Liver (tissue), 9 donors: Measurements from ENCODE around the gene PCDH9. TPM values are rescaled to one million over a fixed set of nuclear protein-coding genes. Genes with fewer than 3 reads are reported as not detected.

Source experiments
- DNase-seq: peaks from one replicate; pipeline ENCODE4 v3.0.0-alpha.2; 2017; ENCODE audit warnings: low spot score
- H3K27ac ChIP-seq, 2 donors: one replicate each; pipeline ENCODE4 v1.7.0; 2013; ENCODE audit warnings: inconsistent platforms in 2 of 2, low read length in 2 of 2, control low read depth in 1 of 2, low read depth in 1 of 2, mild to moderate bottlenecking in 1 of 2
- H3K27me3 ChIP-seq, 4 donors: one replicate each; pipeline versions ENCODE4 v1.6.1 to v1.7.0; 2013; ENCODE audit warnings: low read length in 3 of 4, inconsistent platforms in 1 of 4, mild to moderate bottlenecking in 1 of 4, moderate library complexity in 1 of 4; ENCODE audit not compliant: control insufficient read depth in 4 of 4, insufficient read depth in 4 of 4
- H3K36me3 ChIP-seq, 4 donors: one replicate each; pipeline versions ENCODE4 v1.6.1 to v1.7.0; 2013; ENCODE audit warnings: low read length in 3 of 4, mild to moderate bottlenecking in 3 of 4, low read depth in 1 of 4, moderate library complexity in 1 of 4; ENCODE audit not compliant: control insufficient read depth in 4 of 4, insufficient read depth in 3 of 4
- H3K4me1 ChIP-seq, 4 donors: one replicate each; pipeline versions ENCODE4 v1.6.1 to v1.7.0; 2013; ENCODE audit warnings: low read length in 3 of 4, mild to moderate bottlenecking in 3 of 4, moderate library complexity in 1 of 4; ENCODE audit not compliant: control insufficient read depth in 4 of 4, insufficient read depth in 4 of 4
- H3K4me3 ChIP-seq, 3 donors: one replicate each; pipeline versions ENCODE4 v1.6.1 to v1.7.0; 2013; ENCODE audit warnings: low read length in 3 of 3, control low read depth in 1 of 3, low read depth in 1 of 3, mild to moderate bottlenecking in 1 of 3
- H3K9ac ChIP-seq, 2 donors: one replicate each; pipeline ENCODE4 v1.7.0; 2013; ENCODE audit warnings: low read length in 2 of 2, mild to moderate bottlenecking in 2 of 2, moderate library complexity in 2 of 2, control low read depth in 1 of 2, low read depth in 1 of 2
- H3K9me3 ChIP-seq, 4 donors: one replicate each; pipeline versions ENCODE4 v1.6.1 to v1.7.0; 2013; ENCODE audit warnings: low read length in 3 of 4; ENCODE audit not compliant: control insufficient read depth in 4 of 4
- ATF3 ChIP-seq: IDR thresholded peaks from 2 replicates; pipeline ENCODE4 v1.6.1; 2016; ENCODE audit warnings: antibody characterized with exemption
- CTCF ChIP-seq: fragments of 150-350 bp; IDR thresholded peaks from 2 replicates; pipeline ENCODE4 v1.5.1; 2017; ENCODE audit warnings: improper control_type of control experiment, low read depth, low read length; ENCODE audit not compliant: missing input control
- EGR1 ChIP-seq, 2 donors: IDR thresholded peaks; 2 replicates each; pipeline ENCODE4 v1.6.1; 2016 to 2018; ENCODE audit warnings: antibody characterized with exemption in 2 of 2, low read depth in 2 of 2
- FOXA1 ChIP-seq: IDR thresholded peaks from 2 replicates; pipeline ENCODE4 v1.6.1; 2016; ENCODE audit warnings: antibody characterized with exemption
- FOXA2 ChIP-seq: IDR thresholded peaks from 2 replicates; pipeline ENCODE4 v1.6.1; 2016; ENCODE audit warnings: antibody characterized with exemption
- GABPA ChIP-seq, 2 donors: IDR thresholded peaks in 1 of 2; conservative IDR thresholded peaks in 1 of 2; 2 replicates each; pipeline ENCODE4 v1.6.1; 2016; ENCODE audit warnings: antibody characterized with exemption in 2 of 2, mild to moderate bottlenecking in 1 of 2, moderate library complexity in 1 of 2
- HNF4A ChIP-seq, 2 donors: conservative IDR thresholded peaks; 2 replicates each; pipeline ENCODE4 v1.6.1; 2016; ENCODE audit warnings: antibody characterized with exemption in 2 of 2, mild to moderate bottlenecking in 2 of 2
- HNF4G ChIP-seq: IDR thresholded peaks from 2 replicates; pipeline ENCODE4 v1.6.1; 2016; ENCODE audit warnings: antibody characterized with exemption
- JUND ChIP-seq, 2 donors: IDR thresholded peaks; 2 replicates each; pipeline ENCODE4 v1.6.1; 2016; ENCODE audit warnings: antibody characterized with exemption in 2 of 2
- NR2F2 ChIP-seq: IDR thresholded peaks from 2 replicates; pipeline ENCODE4 v1.6.1; 2016; ENCODE audit warnings: antibody characterized with exemption
- RAD21 ChIP-seq, 2 donors: IDR thresholded peaks; 2 replicates each; pipeline ENCODE4 v1.6.1; 2016; ENCODE audit warnings: antibody characterized with exemption in 2 of 2, mild to moderate bottlenecking in 2 of 2
- RXRA ChIP-seq, 2 donors: IDR thresholded peaks; 2 replicates each; pipeline ENCODE4 v1.6.1; 2017 to 2018; ENCODE audit warnings: antibody characterized with exemption in 2 of 2, mild to moderate bottlenecking in 1 of 2
- SP1 ChIP-seq: IDR thresholded peaks from 2 replicates; pipeline ENCODE4 v1.6.1; 2018; ENCODE audit warnings: antibody characterized with exemption, mild to moderate bottlenecking
- TAF1 ChIP-seq: conservative IDR thresholded peaks from 2 replicates; pipeline ENCODE4 v1.6.1; 2016; ENCODE audit warnings: antibody characterized with exemption, mild to moderate bottlenecking
- ZBTB33 ChIP-seq: IDR thresholded peaks from 2 replicates; pipeline ENCODE4 v1.6.1; 2016; ENCODE audit warnings: antibody characterized with exemption
- WGBS: extraction: QIAGEN DNeasy Blood & Tissue Kit; methylation state at CpG from one replicate; pipeline ENCODE4 v1.1.7; 2013; 5-methylcytosine and 5-hydroxymethylcytosine counted together
- polyA plus RNA-seq, 2 donors: library from polyadenylated mRNA; stranded (reverse) in 1 of 2; unstranded in 1 of 2; fragments of 200-250 nt in 1 of 2; fragments of >200 nt in 1 of 2; fragmentation: Nextera tagmentation in 1 of 2; extraction: Ambion mirVana in 1 of 2; gene quantifications; one replicate each; pipeline versions ENCODE4 v1.2.1 to v1.2.3, GENCODE V29; 2013 to 2015
- total RNA-seq, 2 donors: library from RNA; depleted of rRNA; stranded (reverse); fragments of >200 nt; gene quantifications; one replicate each; pipeline ENCODE4 v1.2.3, GENCODE V29; 2014
- donor health status: healthy.
- donor health status: healthy.
- donor health status: healthy.
- donor health status: healthy.
- donor health status: healthy.

PCDH9 gene
- total and polyA plus RNA-seq, 4 donors: 0.90 to 4.0 (median 2.2) TPM

- no peak overlapping the region for H3K4me3 ChIP-seq
- WGBS: 91% methylated on average over 3 of the region's 3 CpGs
- no peaks in the 10 kb centered on the region for H3K9me3 ChIP-seq
- no peak overlapping the region for H3K9ac ChIP-seq
- TF ChIP-seq RAD21 (IDR thresholded peaks at IDR 0.05) (no peak), JUND (IDR thresholded peaks at IDR 0.05) (no peak), GABPA (IDR thresholded peaks at IDR 0.05 in 1 of 2, conservative IDR thresholded peaks at IDR 0.05 in 1 of 2) (no peak), SP1 (no peak), ZBTB33 (no peak), RXRA (IDR thresholded peaks at IDR 0.05) (no peak), FOXA1 (no peak), TAF1 (no peak), CTCF (no peak)
- no peak overlapping the region for H3K27ac ChIP-seq
- peaks cover 0 to 5% (median 4%) of the 10 kb centered on the region in 4 donors for H3K4me1 ChIP-seq
- H3K27me3 ChIP-seq: no peaks in the 10 kb centered on the region
- no peak for DNase-seq
- H3K36me3 ChIP-seq: no peaks in the 10 kb centered on the region
These were observed 158.1 kb downstream of the PCDH9 start for GRCh38 chr13:67071918-67072598.

GRCh38 chr13:67070306-67070705, 159.8 kb downstream of the PCDH9 start:
- no peaks in the 10 kb centered on the region for H3K27me3 ChIP-seq
- DNase-seq: no peak
- H3K36me3 ChIP-seq: no peaks in the 10 kb centered on the region
- no peaks in the 10 kb centered on the region for H3K9me3 ChIP-seq
- TF ChIP-seq RAD21 (IDR thresholded peaks at IDR 0.05) (no peak), HNF4A (conservative IDR thresholded peaks at IDR 0.05) (no peak), HNF4G (no peak), SP1 (no peak), EGR1 (IDR thresholded peaks at IDR 0.05; ENCODE audit: low read depth in 2 of 2) (no peak), CTCF (no peak), FOXA1 (no peak), GABPA (IDR thresholded peaks at IDR 0.05 in 1 of 2, conservative IDR thresholded peaks at IDR 0.05 in 1 of 2) (no peak), TAF1 (no peak), ATF3 (no peak), NR2F2 (no peak), RXRA (IDR thresholded peaks at IDR 0.05) (no peak), ZBTB33 (no peak), FOXA2 (no peak)
- H3K4me1 ChIP-seq: no peaks in the 10 kb centered on the region
- H3K4me3 ChIP-seq: no peak overlapping the region
- H3K9ac ChIP-seq: no peak overlapping the region
- no peak overlapping the region for H3K27ac ChIP-seq
